Superior temporal gyrus (tissue), 1 donor: Measurements from ENCODE around the gene ZNF813.
"Not testable (repeated sequence)": the region's sequence is repeated elsewhere in the genome, so short reads cannot be mapped to it uniquely, and the experiment has no call there.

Experiments used
- DNase-seq: peaks from one replicate; pipeline ENCODE4 v3.0.0-alpha.2; 2016; ENCODE audit errors: extremely low spot score

Gene ZNF813

GRCh38 chr19:53467485-53468262, at the start of gene ZNF813:
Gene ZNF813 (plus strand): TSS chr19:53467733. CDS start chr19:53483823, 16,090 bp downstream.
- DNase-seq, result peak; percentile 83

DNA sequence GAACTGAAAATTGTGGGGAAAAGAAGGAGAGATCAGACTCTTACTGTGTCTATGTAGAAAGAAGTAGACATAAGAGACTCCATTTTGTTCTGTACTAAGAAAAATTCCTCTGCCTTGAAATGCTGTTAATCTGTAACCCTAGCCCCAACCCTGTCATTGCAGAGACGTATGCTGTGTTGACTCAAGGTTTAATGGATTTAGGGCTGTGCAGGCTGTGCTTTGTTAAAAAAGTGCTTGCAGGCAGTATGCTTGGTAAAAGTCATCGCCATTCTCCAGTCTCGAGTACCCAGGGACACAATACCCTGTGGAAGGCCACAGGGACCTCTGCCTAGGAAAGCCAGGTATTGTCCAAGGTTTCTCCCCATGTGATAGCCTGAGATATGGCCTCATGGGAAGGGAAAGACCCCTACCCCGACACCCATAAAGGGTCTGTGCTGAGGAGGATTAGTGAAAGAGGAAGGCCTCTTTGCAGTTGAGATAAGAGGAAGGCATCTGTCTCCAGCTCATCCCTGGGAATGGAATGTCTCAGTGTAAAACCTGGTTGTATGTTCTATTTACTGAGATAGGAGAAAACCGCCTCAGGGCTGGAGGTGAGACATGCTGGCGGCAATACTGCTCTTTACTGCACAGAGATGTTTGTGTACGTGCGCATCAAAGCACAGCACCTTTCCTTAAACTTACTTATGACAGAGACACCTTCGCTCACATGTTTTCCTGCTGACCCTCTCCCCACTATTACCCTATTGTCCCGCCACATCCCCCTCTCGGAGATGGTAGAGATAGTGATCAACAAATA, 46.8 kb upstream of the ZNF813 start:
- DNase-seq, result not testable (repeated sequence)

- DNase-seq, result no peak
These were observed 45.0 kb upstream of the ZNF813 start for GRCh38 chr19:53422551-53422950.

- not testable (repeated sequence) for DNase-seq
These were observed 44.5 kb upstream of the ZNF813 start for GRCh38 chr19:53423074-53423473.

DNA sequence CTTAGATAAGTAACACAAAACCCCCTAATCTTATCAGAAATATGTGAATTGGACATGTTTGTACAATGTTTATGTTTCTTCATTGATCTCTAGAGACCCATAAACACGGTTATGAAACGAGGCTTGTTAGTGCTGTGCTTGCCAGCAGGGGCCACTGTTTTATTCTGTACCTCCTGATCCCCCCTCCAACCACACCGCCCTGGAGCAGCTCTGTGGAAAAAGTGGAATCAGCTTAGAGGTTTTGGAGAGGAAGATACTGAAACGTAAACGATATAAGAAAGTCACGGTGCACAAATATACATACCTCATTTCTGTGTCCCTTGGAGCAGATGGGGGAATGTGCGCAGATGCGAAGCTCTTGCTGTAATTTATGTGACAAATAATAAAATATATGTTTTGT, 43.9 kb upstream of the ZNF813 start:
- DNase-seq, result not testable (repeated sequence)

DNA sequence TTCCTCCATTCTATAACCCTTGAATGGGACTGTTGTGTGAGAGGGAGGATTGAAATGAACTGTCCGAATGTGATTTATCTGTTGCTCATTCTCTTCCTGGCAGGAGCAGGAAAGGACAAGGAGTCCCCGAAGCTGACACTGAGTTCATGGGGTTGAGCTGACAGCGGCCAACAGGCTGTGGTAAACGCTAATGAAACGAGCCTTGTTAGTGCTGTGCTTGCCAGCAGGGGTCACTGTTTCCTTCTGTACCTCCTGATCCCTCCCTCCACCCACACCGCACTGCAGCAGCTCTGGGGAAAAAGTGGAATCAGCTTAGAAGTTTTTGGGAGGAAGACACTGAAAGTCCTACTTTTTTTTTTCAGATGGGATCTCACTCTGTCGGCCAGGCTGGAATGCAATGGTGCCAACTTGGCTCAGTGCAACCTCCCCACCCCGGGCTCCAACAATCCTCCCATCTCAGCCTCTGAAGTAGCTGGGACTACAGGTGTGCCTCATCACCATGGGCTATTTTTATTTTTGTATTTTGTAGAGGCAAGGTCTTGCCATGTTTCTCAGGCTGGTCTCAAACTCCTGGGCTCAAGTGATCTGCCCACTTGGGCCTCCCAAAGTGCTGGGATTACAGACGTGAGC, 42.5 kb upstream of the ZNF813 start:
- DNase-seq, result peak; percentile 89

DNA sequence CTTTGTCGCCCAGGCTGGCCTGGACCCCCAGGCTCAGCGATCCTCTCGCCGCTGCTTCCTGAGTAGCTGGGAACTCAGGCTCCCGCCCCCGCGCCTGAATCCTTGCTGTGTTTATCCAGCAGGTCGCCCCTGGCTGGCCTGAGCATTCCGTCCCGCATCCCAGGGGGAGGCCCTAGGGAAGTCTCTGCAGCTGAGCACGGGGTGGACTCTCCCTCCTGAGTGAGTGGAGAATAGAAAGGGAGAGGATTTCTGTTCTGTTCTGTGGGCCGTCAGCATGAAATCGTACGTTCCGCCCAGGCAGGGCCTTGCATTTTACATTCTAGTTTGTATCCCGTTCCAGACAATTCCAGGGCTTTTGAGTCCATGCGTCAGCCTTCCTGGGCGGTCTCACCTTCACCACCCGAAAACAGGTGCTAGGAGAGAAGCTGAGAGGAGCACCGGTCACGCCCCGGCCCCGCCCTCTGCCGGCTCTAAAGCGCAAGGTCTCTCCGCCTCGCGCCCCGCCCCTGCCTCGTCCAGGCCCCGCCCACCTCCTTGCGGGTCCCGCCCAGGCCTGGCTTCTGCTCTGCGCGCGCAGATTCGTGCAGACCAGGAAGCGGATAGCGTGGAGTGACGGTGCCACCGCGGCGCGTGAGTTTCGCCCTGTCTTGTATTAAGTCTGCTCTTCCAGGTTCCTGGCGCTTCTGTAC, 36.0 kb upstream of the ZNF813 start, which contains the start of gene ZNF761:
Gene ZNF761 (plus strand): TSS at position 586 of the 689 bp plus-strand sequence. CDS start 15,285 bp downstream, outside the sequence.
- peak; percentile 91 for DNase-seq

DNA sequence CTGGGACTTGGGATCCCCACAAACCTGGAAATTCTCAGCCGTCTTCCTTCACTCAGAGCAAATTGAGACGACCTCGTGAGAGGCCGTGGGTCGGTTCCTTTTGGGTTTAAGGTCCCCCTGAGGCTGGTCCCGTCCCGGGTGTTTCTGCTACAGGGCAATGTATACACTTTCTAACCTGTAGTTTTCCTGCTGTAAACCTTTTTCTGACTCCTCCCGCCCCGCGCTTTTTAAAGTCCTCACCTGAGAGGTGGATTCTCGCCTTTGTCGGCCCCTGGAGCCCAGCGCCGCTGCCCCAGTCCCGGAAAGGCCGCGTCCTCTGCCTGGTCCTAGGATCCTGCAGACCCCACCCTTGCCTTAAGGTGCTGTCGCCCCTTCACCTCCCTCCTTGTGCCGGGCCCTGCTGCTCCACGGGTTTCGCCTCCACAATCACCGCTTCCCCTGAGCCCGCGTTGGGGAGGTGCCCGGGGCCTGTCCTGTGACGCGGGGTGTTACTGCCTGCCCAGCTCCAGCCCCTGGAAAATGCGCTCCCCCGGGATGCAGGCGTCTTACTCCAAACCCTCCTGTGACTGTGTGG, 35.4 kb upstream of the ZNF813 start:
- no peak for DNase-seq

GRCh38 chr19:53443809-53444208, 23.7 kb upstream of the ZNF813 start:
- DNase-seq, result not testable (repeated sequence)

GRCh38 chr19:53447196-53447595, 20.3 kb upstream of the ZNF813 start:
- DNase-seq, result not testable (repeated sequence)

DNA sequence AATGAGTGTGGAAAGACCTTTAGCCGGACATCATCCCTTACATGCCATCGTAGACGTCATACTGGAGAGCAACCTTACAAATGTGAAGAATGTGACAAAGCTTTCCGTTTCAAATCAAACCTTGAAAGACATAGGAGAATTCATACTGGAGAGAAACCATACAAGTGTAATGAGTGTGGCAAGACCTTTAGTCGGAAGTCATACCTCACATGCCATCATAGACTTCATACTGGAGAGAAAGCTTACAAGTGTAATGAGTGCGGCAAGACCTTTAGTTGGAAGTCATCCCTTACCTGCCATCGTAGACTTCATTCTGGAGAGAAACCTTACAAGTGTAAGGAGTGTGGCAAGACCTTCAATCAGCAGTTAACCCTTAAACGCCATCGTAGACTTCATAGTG, 11.7 kb upstream of the ZNF813 start:
- DNase-seq, result no peak

- not testable (repeated sequence) for DNase-seq
These were observed 7.3 kb upstream of the ZNF813 start for GRCh38 chr19:53460131-53460721.

DNA sequence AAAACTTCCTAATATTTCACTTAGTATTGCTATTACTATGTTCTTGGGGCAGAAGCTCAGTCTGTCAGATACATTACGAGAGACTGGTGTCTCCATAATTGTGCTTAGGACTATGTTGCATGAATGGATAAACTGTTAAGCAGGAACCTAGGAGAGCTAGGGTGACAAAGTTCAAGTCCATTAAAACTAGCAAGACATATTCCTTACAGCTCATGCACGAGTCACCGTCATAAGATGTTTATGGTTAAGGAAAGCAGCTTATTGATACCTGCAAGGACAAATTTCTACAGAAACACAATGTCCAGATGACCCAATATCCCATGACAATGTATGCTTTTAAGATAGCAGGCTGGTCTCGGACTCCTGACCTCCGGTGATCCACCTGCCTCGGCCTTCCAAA, 5.7 kb upstream of the ZNF813 start:
- DNase-seq, result no peak

- peak; percentile 6 for DNase-seq
These were observed 4.7 kb upstream of the ZNF813 start for GRCh38 chr19:53462861-53463260.

GRCh38 chr19:53463263-53463662, 4.3 kb upstream of the ZNF813 start:
- DNase-seq, result peak; percentile 62

DNA sequence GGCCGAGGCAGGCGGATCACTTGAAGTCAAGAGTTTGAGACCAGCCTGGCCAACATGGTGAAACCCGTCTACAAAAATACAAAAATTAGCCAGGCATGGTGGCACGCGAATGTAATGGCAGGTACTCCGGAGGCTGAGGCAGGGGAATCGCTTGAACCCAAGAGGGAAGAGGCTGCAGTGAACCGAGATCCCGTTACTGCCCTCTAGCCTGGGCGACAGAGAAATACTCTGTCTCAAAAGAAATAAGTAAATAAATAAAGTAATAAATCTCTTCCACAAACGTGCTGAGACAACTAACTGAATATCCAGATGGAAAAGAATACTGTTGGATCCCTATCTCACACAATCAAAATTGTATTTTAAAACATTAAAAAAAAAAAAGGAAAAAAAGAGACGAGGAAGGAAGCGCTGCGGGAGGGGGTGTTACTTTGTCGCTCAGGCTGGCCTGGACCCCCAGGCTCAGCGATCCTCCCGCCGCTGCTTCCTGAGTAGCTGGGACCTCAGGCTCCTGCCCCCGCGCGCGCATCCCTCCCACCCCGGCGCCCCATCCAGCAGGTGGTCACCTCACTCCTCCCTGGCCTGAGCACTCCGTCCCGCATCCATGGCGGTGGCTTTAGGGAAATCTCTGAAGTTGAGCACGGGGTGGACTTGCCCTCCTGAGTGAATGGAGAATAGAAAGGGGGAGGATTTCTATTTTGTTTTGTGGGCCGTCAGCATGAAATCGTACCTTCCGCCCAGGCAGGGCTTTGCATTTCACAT, 628 bp upstream of the ZNF813 start:
- no peak for DNase-seq

DNA sequence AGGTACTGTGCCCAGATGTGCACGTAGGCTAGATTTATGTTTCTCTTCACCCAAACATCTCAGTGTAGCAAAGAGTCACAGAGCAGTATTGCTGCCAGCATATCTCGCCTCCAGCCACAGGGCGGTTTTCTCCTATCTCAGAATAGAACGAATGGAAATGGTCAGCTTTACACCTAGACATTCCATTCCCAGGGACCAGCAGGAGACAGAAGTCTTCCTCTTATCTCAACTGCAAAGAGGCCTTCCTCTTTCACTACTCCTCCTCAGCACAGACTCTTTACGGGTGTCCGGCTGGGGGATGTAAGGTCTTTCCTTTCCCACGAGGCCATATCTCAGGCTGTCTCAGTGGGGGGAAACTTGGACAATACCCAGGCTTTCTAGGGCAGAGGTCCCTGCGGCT, 1.1 kb downstream of the ZNF813 start:
- not testable (repeated sequence) for DNase-seq

- DNase-seq, result no peak
These were observed 4.4 kb downstream of the ZNF813 start for GRCh38 chr19:53471916-53472315.

DNA sequence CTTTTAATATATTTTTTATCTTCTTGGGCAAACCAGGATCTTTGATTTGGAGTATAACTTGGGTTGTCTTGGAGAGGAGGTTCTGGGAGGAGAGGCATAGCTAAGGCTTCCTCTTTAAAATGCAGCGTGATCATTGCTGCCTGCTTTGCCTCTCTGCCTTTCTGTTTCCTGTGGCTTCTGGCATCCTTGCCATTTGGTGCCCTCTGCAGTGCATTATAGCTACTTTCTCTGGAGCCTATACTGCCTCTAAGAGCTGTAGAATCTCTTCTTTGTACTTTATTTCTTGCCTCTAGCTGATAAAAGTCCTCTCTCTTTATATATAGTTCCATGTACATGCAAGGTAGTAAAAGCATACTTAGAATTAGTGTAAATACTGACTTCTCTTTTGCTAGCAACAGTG, 7.3 kb downstream of the ZNF813 start:
- not testable (repeated sequence) for DNase-seq

DNA sequence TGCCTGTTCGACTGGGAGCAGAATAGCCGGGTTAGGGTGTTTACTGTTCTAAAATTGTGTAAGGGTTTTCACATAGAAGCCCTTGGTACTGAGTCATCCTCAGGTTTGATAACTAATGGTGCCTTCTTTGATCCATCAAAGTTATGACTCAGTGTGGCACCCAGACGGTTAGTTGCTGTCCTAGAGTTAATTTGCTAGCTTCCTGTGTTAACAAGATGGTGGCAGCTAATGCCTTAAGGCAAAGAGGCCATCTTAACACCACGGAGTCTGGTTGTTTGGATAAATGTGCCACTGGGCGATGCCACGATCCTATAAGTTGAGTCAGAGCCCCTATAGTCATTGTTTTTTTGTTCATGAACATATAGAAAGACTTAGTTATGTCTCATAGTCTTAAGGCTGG, 7.9 kb downstream of the ZNF813 start:
- DNase-seq, result not testable (repeated sequence)
